K562 (cell line): ENCODE results near the gene RBM28. TPM values are rescaled to one million over a fixed set of nuclear protein-coding genes. Genes with fewer than 3 reads are reported as not detected.

Experiments used
- BMI1 ChIP-seq: fragments of 150-350 bp; IDR thresholded peaks from 2 replicates; pipeline ENCODE4 v1.6.1; 2014; ENCODE audit warnings: low read length
- CEBPZ ChIP-seq: fragments of 150-350 bp; IDR thresholded peaks from 2 replicates; pipeline ENCODE4 v1.6.1; 2014; ENCODE audit warnings: low read depth, mild to moderate bottlenecking, low read length, borderline replicate concordance
- CTBP1 ChIP-seq: fragments of 450-650 bp; IDR thresholded peaks from 2 replicates; pipeline ENCODE4 v1.6.1; 2016; ENCODE audit warnings: borderline replicate concordance
- DIDO1 ChIP-seq: fragments of 450-650 bp; IDR thresholded peaks from 2 replicates; pipeline ENCODE4 v1.6.1; 2016; ENCODE audit warnings: low read depth, missing biosample characterization, missing genetic modification characterization
- E2F1 ChIP-seq: sonication (generic); formaldehyde crosslinking; IDR thresholded peaks from 2 replicates; pipeline ENCODE4 v1.8.1; 2023; ENCODE audit warnings: mild to moderate bottlenecking, missing genetic modification reagents, moderate library complexity
- ELF4 ChIP-seq: fragments of 450-650 bp; formaldehyde crosslinking; IDR thresholded peaks from 2 replicates; pipeline ENCODE4 v1.4.0; 2022; ENCODE audit warnings: missing genetic modification characterization
- ETS1 ChIP-seq: conservative IDR thresholded peaks from 2 replicates; pipeline ENCODE4 v1.6.1; 2011; ENCODE audit warnings: low read depth, mild to moderate bottlenecking, low read length; ENCODE audit not compliant: control insufficient read depth
- HDAC8 ChIP-seq: fragments of 450-650 bp; IDR thresholded peaks from 2 replicates; pipeline ENCODE4 v1.6.1; 2016; ENCODE audit warnings: mild to moderate bottlenecking, missing genetic modification characterization, moderate library complexity, missing compliant biosample characterization
- IFI16 ChIP-seq: fragments of 250-450 bp; sonication (Bioruptor Pico); IDR thresholded peaks from 2 replicates; pipeline ENCODE4 v2.1.2; 2022; ENCODE audit warnings: mild to moderate bottlenecking, inconsistent platforms
- MXD1 ChIP-seq: fragments of 250-450 bp; sonication (Bioruptor Pico); IDR thresholded peaks from 2 replicates; pipeline ENCODE4 v1.8.0; 2021; ENCODE audit warnings: borderline replicate concordance, mild to moderate bottlenecking, moderate library complexity; ENCODE audit not compliant: poor library complexity, severe bottlenecking
- NKRF ChIP-seq: fragments of 450-650 bp; IDR thresholded peaks from 2 replicates; pipeline ENCODE4 v1.6.1; 2016; ENCODE audit warnings: borderline replicate concordance
- RBM15 ChIP-seq: fragments of 200-400 bp; formaldehyde crosslinking; IDR thresholded peaks from 2 replicates; pipeline ENCODE4 v1.6.1; 2018; ENCODE audit warnings: mild to moderate bottlenecking, low read length, moderate library complexity; ENCODE audit not compliant: insufficient read depth
- STAG1 ChIP-seq: sonication (generic); formaldehyde crosslinking; IDR thresholded peaks from 2 replicates; pipeline ENCODE4 v1.5.0; 2020; ENCODE audit warnings: missing genetic modification reagents, borderline replicate concordance
- ZNF561 ChIP-seq: fragments of 450-650 bp; formaldehyde crosslinking; conservative IDR thresholded peaks from 2 replicates; pipeline ENCODE4 v1.4.0; 2020; ENCODE audit warnings: mild to moderate bottlenecking, moderate library complexity
- ZNF584 ChIP-seq: fragments of 200-800 bp; sonication (Bioruptor generic); IDR thresholded peaks from 2 replicates; pipeline ENCODE4 v1.6.1; 2016; ENCODE audit warnings: low read depth, mild to moderate bottlenecking, missing genetic modification characterization, missing compliant biosample characterization
- ZNF76 ChIP-seq: fragments of 250-450 bp; sonication (Bioruptor Pico); IDR thresholded peaks from 2 replicates; pipeline ENCODE4 v1.4.0; 2020; ENCODE audit warnings: mild to moderate bottlenecking, moderate library complexity, borderline replicate concordance
- ZNF778 ChIP-seq: fragments of 450-650 bp; formaldehyde crosslinking; IDR thresholded peaks from 2 replicates; pipeline ENCODE4 v1.4.0; 2020; ENCODE audit warnings: mild to moderate bottlenecking, moderate library complexity
- polyA plus RNA-seq, 8 experiments: library from polyadenylated mRNA; depleted of rRNA in 4 of 8; stranded (reverse) in 5 of 8; unstranded in 3 of 8; fragments of >200 nt; fragmentation: Nextera tagmentation in 2 of 8; fragmentation: Illumina TruSeq in 1 of 8; extraction: Ambion mirVana in 2 of 8; extraction: Trizol in 1 of 8; gene quantifications; 2 replicates each; pipeline versions ENCODE4 v1.2.1 to v1.2.3, GENCODE V29; 2011 to 2014; ENCODE audit warnings: inconsistent platforms in 1 of 8, missing spikeins in 1 of 8
- total RNA-seq, 7 experiments: library from RNA; depleted of rRNA in 6 of 7; stranded (reverse); fragments of >200 nt in 6 of 7; fragmentation: Illumina TruSeq in 2 of 7; extraction: Trizol in 2 of 7; gene quantifications; 2 replicates each; pipeline versions ENCODE4 v1.2.1 to v1.2.3, GENCODE V29; 2011 to 2021; ENCODE audit warnings: low replicate concordance in 1 of 7

RBM28 gene
- total and polyA plus RNA-seq, 9 of the 15 experiments (the other 6 are each of a cell fraction or from before 2014, with no cell fraction given), result 65.8 to 213 (median 138) TPM

- TF ChIP-seq BMI1, result peak; percentile 57; the same call in 1 of the 2 replicates
- peak; percentile 71; the same call in 1 of the 2 replicates for TF ChIP-seq HDAC8 (tag)
- TF ChIP-seq ZNF778 (CRISPR knock-in tag), result no peak
- no peak for TF ChIP-seq ZNF584 (CRISPR knock-in tag)
- peak; percentile 100 for TF ChIP-seq DIDO1
- no peak for TF ChIP-seq RBM15
- TF ChIP-seq CTBP1, result peak; percentile 89
- no peak for TF ChIP-seq IFI16 (CRISPR knock-in tag)
- TF ChIP-seq NKRF, result peak; percentile 99
- TF ChIP-seq ZNF76 (CRISPR knock-in tag), result 0 out of 2 replicates have a peak, but pooled peaks have one; percentile 32
- TF ChIP-seq STAG1 (CRISPR knock-in tag), result no peak
- TF ChIP-seq MXD1 (CRISPR knock-in tag), result peak; percentile 91
- no peak for TF ChIP-seq ZNF561 (CRISPR knock-in tag)
- peak; percentile 86 for TF ChIP-seq ELF4 (CRISPR knock-in tag)
- peak; percentile 86 for TF ChIP-seq ETS1
- peak; percentile 96 for TF ChIP-seq E2F1
- TF ChIP-seq CEBPZ, result peak; percentile 24; the same call in 1 of the 2 replicates
Measured at GRCh38 chr7:128343554-128344430, at the start of gene RBM28 (continued).
